H1 (cell line): Measurements from ENCODE around the gene GBF1.

Experiments used
- RAD21 ChIP-seq, 2 experiments: IDR thresholded peaks in 1 of 2; conservative IDR thresholded peaks in 1 of 2; 2 replicates each; pipeline ENCODE4 v1.6.1; 2011; ENCODE audit warnings: low read depth in 2 of 2, low read length in 2 of 2, improper control_type of control experiment in 1 of 2, inconsistent platforms in 1 of 2, mild to moderate bottlenecking in 1 of 2, moderate library complexity in 1 of 2
- USF2 ChIP-seq: IDR thresholded peaks from 2 replicates; pipeline ENCODE4 v1.6.1; 2011; ENCODE audit warnings: low read length, improper control_type of control experiment

GRCh38 chr10:102376901-102377300 is 131.6 kb downstream of the GBF1 start:
- no peak for TF ChIP-seq RAD21 (IDR thresholded peaks at IDR 0.05 in 1 of 2, conservative IDR thresholded peaks at IDR 0.05 in 1 of 2; ENCODE audit: low read depth in 2 of 2, low read length in 2 of 2)
- TF ChIP-seq USF2, result no peak
